HEK293 (cell line): ENCODE measurements around the gene SPRTN.

Experiments used
- CTCF ChIA-PET: fragments of 350-600 bp; formaldehyde crosslinking; extraction: SDS; loops from one replicate; lab custom pipeline; 2021; ENCODE audit warnings: antibody characterized with exemption; lab: Yijun Ruan, JAX
- POLR2A ChIA-PET: fragments of 300-600 bp; formaldehyde crosslinking; extraction: SDS; loops from one replicate; lab custom pipeline; 2020; ENCODE audit warnings: antibody characterized with exemption, inconsistent platforms; lab: Yijun Ruan, JAX
- H3K27ac ChIP-seq: fragments of 200-500 bp; sonication (Bioruptor generic); 2 replicates; pipeline ENCODE4 v1.5.1; 2014; ENCODE audit warnings: low read depth, low read length, control low read depth, inconsistent platforms; ENCODE audit errors: extremely low read depth
- H3K36me3 ChIP-seq, 2 experiments: fragments of 200-500 bp in 1 of 2; sonication (Bioruptor generic) in 1 of 2; 1 replicate in 1 of 2; 2 replicates in 1 of 2; pipeline ENCODE4 v1.5.1; 2014 to 2017; ENCODE audit warnings: inconsistent platforms in 2 of 2, low read length in 2 of 2; ENCODE audit not compliant: control insufficient read depth in 2 of 2, insufficient read depth in 1 of 2
- H3K4me1 ChIP-seq: fragments of 200-500 bp; sonication (Bioruptor generic); 2 replicates; pipeline ENCODE4 v1.5.1; 2014; ENCODE audit warnings: mild to moderate bottlenecking, low read length, inconsistent platforms; ENCODE audit not compliant: control insufficient read depth, insufficient read depth
- H3K4me3 ChIP-seq: 2 replicates; pipeline ENCODE4 v1.5.1; 2011; ENCODE audit warnings: low read depth, mild to moderate bottlenecking, control low read depth, low read length, moderate library complexity
- H3K9me3 ChIP-seq: fragments of 200-500 bp; sonication (Bioruptor generic); 2 replicates; pipeline ENCODE4 v1.5.1; 2014; ENCODE audit warnings: low read depth, low read length, inconsistent platforms; ENCODE audit not compliant: control insufficient read depth, insufficient read depth
- IKZF3 ChIP-seq: fragments of 450-650 bp; IDR thresholded peaks from 2 replicates; pipeline ENCODE4 v1.5.0; 2018; ENCODE audit warnings: missing biosample characterization, mild to moderate bottlenecking, missing genetic modification characterization, moderate library complexity
- SP7 ChIP-seq: fragments of 450-650 bp; formaldehyde crosslinking; IDR thresholded peaks from 2 replicates; pipeline ENCODE4 v1.5.1; 2016; ENCODE audit warnings: missing biosample characterization, missing genetic modification characterization
- TCF7L2 ChIP-seq: IDR thresholded peaks from 2 replicates; pipeline ENCODE4 v1.6.1; 2011; ENCODE audit warnings: low read depth, mild to moderate bottlenecking, inconsistent platforms, low read length, moderate library complexity, borderline replicate concordance
- WT1 ChIP-seq: fragments of 450-650 bp; formaldehyde crosslinking; IDR thresholded peaks from 2 replicates; pipeline ENCODE4 v1.5.1; 2016; ENCODE audit warnings: missing biosample characterization, missing genetic modification characterization
- ZBTB17 ChIP-seq: fragments of 450-650 bp; formaldehyde crosslinking; IDR thresholded peaks from 2 replicates; pipeline ENCODE4 v1.5.1; 2016; ENCODE audit warnings: missing biosample characterization, missing genetic modification characterization
- ZNF10 ChIP-seq: fragments of 450-650 bp; formaldehyde crosslinking; IDR thresholded peaks from 2 replicates; pipeline ENCODE4 v1.5.1; 2017; ENCODE audit warnings: missing biosample characterization, missing genetic modification characterization
- ZNF121 ChIP-seq: fragments of 450-650 bp; formaldehyde crosslinking; IDR thresholded peaks from 2 replicates; pipeline ENCODE4 v1.5.1; 2016; ENCODE audit warnings: missing biosample characterization, missing genetic modification characterization
- ZNF140 ChIP-seq: fragments of 450-650 bp; formaldehyde crosslinking; IDR thresholded peaks from 2 replicates; pipeline ENCODE4 v1.5.1; 2016; ENCODE audit warnings: missing biosample characterization, missing genetic modification characterization
- ZNF169 ChIP-seq: fragments of 450-650 bp; formaldehyde crosslinking; IDR thresholded peaks from 2 replicates; pipeline ENCODE4 v1.5.1; 2016; ENCODE audit warnings: missing biosample characterization, missing genetic modification characterization
- ZNF174 ChIP-seq: fragments of 450-650 bp; formaldehyde crosslinking; IDR thresholded peaks from 2 replicates; pipeline ENCODE4 v1.5.0; 2017; ENCODE audit warnings: missing biosample characterization, mild to moderate bottlenecking, missing genetic modification characterization
- ZNF354C ChIP-seq: fragments of 450-650 bp; formaldehyde crosslinking; IDR thresholded peaks from 2 replicates; pipeline ENCODE4 v1.5.1; 2016; ENCODE audit warnings: missing biosample characterization, missing genetic modification characterization, low read depth, borderline replicate concordance
- ZNF391 ChIP-seq: fragments of 450-650 bp; formaldehyde crosslinking; IDR thresholded peaks from 2 replicates; pipeline ENCODE4 v1.5.1; 2016; ENCODE audit warnings: low read depth, missing biosample characterization, missing genetic modification characterization, borderline replicate concordance
- ZNF561 ChIP-seq: fragments of 450-650 bp; IDR thresholded peaks from 2 replicates; pipeline ENCODE4 v1.5.1; 2018; ENCODE audit warnings: missing biosample characterization, missing genetic modification characterization, borderline replicate concordance
- ZNF600 ChIP-seq: fragments of 450-650 bp; formaldehyde crosslinking; IDR thresholded peaks from 2 replicates; pipeline ENCODE4 v1.5.1; 2016; ENCODE audit warnings: missing biosample characterization, missing genetic modification characterization
- ZNF623 ChIP-seq: fragments of 450-650 bp; formaldehyde crosslinking; IDR thresholded peaks from 2 replicates; pipeline ENCODE4 v1.5.1; 2016; ENCODE audit warnings: missing biosample characterization, missing genetic modification characterization
- ZNF626 ChIP-seq: fragments of 450-650 bp; sonication (Bioruptor Pico); formaldehyde crosslinking; IDR thresholded peaks from 2 replicates; pipeline ENCODE4 v1.5.1; 2018; ENCODE audit warnings: missing biosample characterization, missing genetic modification characterization, inconsistent platforms
- ZNF747 ChIP-seq: fragments of 450-650 bp; formaldehyde crosslinking; IDR thresholded peaks from 2 replicates; pipeline ENCODE4 v1.5.1; 2016; ENCODE audit warnings: missing biosample characterization, missing genetic modification characterization
- ZNF792 ChIP-seq: fragments of 450-650 bp; formaldehyde crosslinking; IDR thresholded peaks from 2 replicates; pipeline ENCODE4 v1.5.1; 2016; ENCODE audit warnings: missing biosample characterization, missing genetic modification characterization
- TF ChIP-seq, protein P1 (sequence below): fragments of 450-650 bp; formaldehyde crosslinking; IDR thresholded peaks from 2 replicates; pipeline ENCODE4 v1.5.1; 2016; ENCODE audit warnings: missing biosample characterization, missing genetic modification characterization, borderline replicate concordance
- TF ChIP-seq, protein P2 (sequence below): fragments of 450-650 bp; formaldehyde crosslinking; IDR thresholded peaks from 2 replicates; pipeline ENCODE4 v1.5.1; 2016; ENCODE audit warnings: missing biosample characterization, missing genetic modification characterization
- TF ChIP-seq, protein P3 (sequence below): fragments of 450-650 bp; formaldehyde crosslinking; IDR thresholded peaks from 2 replicates; pipeline ENCODE4 v1.5.1; 2016; ENCODE audit warnings: missing biosample characterization, missing genetic modification characterization
- TF ChIP-seq, protein P4 (sequence below): fragments of 450-650 bp; formaldehyde crosslinking; IDR thresholded peaks from 2 replicates; pipeline ENCODE4 v1.5.1; 2016; ENCODE audit warnings: missing biosample characterization, missing genetic modification characterization
- TF ChIP-seq, protein P5 (sequence below): fragments of 450-650 bp; formaldehyde crosslinking; IDR thresholded peaks from 2 replicates; pipeline ENCODE4 v1.5.1; 2016; ENCODE audit warnings: missing biosample characterization, missing genetic modification characterization

The SPRTN gene

DNA sequence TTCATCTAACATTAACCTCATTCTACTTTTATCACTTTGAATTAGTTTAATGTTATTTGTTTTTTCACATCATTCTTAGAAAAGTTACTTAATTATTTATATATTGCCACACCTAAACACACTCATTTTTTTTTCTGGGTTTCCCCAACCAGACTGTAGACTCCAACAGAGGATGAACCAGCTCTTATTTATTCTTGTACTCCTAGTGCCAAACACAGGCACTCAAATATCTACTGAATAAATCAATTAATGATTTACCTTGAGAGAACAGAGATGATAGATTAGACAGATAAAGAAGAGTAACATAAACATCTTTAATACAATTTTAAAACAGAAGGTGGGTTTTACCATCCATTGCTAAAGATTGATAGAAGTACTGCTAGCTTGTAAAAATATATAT lies 48.4 kb downstream of the SPRTN start (continued):
- no peak for TF ChIP-seq IKZF3 (tag by site-specific recombination)
- no peak for TF ChIP-seq SP7 (tag by site-specific recombination)
- TF ChIP-seq ZNF169 = no peak

DNA sequence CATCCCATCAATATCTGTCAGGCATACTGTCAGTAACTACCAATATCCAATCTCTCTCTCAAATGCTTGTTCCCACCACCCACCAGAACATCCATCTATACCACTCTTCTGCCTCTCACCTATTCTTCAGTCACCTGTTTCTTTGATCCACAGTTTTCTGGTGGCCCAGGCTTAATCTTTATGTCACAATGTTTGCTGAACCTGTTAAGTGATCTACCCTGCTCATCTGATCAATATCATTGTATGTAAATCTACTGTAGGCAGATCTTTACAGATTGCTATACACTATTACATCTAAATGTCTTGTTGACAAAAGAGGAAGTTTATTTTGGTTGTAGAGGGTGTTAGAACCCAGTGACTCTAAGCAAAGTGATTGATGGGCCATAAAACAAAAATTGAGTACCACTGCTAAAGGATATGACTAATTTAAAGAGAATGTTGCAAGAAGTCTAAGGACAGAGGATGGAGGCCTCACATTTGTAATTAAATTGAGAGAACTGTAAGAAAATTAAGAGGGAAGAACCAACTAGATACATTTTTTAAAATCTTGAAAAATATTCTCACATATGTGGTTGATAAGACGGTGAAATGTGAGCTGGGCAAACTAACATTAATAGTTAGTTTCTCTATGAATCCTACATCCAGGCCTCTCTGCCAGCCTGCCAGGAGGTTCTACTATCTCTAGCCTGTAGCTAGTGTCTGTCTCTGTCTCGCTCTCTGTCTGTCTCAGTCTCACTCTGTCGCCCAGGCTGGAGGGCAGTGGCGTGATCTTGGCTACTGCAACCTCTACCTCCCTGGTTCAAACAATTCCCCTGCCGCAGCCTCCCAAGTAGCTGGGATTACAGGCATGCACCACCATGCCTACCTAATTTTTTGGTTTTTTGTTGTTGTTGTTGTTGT lies 49.9 kb downstream of the SPRTN start:
- Histone ChIP-seq H3K4me3 (no peak overlapping the region), H3K27ac (no peak overlapping the region), H3K36me3 (no peaks in the 10 kb centered on the region; a peak in 1 of 3 replicates), H3K9me3 (no peaks in the 10 kb centered on the region), H3K4me1 (no peaks in the 10 kb centered on the region)
- ChIA-PET CTCF (interaction anchor here (2.1 kb wide), 1 partner anchor 31 kb away, joined by 10 read pairs; no protein-coding TSS in a partner anchor), POLR2A (interaction anchor here (1.0 kb wide), 1 partner anchor 50 kb away, joined by 3 read pairs; the partner anchor contains the start of genes EXOC8 and SPRTN)
- TF ChIP-seq ZNF10 (tag by site-specific recombination) (peak; percentile 44; the same call in 1 of the 2 replicates), ZNF140 (tag by site-specific recombination) (no peak), SP7 (tag by site-specific recombination) (peak; percentile 76), ZNF121 (no peak), ZNF174 (no peak), ZBTB17 (tag by site-specific recombination) (peak; percentile 18; the same call in 1 of the 2 replicates), WT1 (no peak), ZNF747 (tag by site-specific recombination) (no peak), ZNF561 (tag by site-specific recombination) (no peak), ZNF354C (tag by site-specific recombination) (no peak), ZNF600 (tag by site-specific recombination) (no peak), ZNF626 (tag by site-specific recombination) (no peak), TCF7L2 (no peak), ZNF792 (no peak), ZNF623 (tag by site-specific recombination) (no peak), ZNF391 (tag by site-specific recombination) (no peak)
- TF ChIP-seq, protein P1, sequence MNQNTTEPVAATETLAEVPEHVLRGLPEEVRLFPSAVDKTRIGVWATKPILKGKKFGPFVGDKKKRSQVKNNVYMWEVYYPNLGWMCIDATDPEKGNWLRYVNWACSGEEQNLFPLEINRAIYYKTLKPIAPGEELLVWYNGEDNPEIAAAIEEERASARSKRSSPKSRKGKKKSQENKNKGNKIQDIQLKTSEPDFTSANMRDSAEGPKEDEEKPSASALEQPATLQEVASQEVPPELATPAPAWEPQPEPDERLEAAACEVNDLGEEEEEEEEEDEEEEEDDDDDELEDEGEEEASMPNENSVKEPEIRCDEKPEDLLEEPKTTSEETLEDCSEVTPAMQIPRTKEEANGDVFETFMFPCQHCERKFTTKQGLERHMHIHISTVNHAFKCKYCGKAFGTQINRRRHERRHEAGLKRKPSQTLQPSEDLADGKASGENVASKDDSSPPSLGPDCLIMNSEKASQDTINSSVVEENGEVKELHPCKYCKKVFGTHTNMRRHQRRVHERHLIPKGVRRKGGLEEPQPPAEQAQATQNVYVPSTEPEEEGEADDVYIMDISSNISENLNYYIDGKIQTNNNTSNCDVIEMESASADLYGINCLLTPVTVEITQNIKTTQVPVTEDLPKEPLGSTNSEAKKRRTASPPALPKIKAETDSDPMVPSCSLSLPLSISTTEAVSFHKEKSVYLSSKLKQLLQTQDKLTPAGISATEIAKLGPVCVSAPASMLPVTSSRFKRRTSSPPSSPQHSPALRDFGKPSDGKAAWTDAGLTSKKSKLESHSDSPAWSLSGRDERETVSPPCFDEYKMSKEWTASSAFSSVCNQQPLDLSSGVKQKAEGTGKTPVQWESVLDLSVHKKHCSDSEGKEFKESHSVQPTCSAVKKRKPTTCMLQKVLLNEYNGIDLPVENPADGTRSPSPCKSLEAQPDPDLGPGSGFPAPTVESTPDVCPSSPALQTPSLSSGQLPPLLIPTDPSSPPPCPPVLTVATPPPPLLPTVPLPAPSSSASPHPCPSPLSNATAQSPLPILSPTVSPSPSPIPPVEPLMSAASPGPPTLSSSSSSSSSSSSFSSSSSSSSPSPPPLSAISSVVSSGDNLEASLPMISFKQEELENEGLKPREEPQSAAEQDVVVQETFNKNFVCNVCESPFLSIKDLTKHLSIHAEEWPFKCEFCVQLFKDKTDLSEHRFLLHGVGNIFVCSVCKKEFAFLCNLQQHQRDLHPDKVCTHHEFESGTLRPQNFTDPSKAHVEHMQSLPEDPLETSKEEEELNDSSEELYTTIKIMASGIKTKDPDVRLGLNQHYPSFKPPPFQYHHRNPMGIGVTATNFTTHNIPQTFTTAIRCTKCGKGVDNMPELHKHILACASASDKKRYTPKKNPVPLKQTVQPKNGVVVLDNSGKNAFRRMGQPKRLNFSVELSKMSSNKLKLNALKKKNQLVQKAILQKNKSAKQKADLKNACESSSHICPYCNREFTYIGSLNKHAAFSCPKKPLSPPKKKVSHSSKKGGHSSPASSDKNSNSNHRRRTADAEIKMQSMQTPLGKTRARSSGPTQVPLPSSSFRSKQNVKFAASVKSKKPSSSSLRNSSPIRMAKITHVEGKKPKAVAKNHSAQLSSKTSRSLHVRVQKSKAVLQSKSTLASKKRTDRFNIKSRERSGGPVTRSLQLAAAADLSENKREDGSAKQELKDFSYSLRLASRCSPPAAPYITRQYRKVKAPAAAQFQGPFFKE (tag by site-specific recombination) = no peak
- TF ChIP-seq, protein P2, sequence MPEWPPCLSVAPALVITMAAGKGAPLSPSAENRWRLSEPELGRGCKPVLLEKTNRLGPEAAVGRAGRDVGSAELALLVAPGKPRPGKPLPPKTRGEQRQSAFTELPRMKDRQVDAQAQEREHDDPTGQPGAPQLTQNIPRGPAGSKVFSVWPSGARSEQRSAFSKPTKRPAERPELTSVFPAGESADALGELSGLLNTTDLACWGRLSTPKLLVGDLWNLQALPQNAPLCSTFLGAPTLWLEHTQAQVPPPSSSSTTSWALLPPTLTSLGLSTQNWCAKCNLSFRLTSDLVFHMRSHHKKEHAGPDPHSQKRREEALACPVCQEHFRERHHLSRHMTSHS = no peak
- TF ChIP-seq, protein P3, sequence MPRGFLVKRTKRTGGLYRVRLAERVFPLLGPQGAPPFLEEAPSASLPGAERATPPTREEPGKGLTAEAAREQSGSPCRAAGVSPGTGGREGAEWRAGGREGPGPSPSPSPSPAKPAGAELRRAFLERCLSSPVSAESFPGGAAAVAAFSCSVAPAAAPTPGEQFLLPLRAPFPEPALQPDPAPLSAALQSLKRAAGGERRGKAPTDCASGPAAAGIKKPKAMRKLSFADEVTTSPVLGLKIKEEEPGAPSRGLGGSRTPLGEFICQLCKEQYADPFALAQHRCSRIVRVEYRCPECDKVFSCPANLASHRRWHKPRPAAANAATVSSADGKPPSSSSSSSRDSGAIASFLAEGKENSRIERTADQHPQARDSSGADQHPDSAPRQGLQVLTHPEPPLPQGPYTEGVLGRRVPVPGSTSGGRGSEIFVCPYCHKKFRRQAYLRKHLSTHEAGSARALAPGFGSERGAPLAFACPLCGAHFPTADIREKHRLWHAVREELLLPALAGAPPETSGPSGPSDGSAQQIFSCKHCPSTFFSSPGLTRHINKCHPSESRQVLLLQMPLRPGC (tag by site-specific recombination) = 0 out of 2 replicates have a peak, but pooled peaks have one; percentile 38
- TF ChIP-seq, protein P4, sequence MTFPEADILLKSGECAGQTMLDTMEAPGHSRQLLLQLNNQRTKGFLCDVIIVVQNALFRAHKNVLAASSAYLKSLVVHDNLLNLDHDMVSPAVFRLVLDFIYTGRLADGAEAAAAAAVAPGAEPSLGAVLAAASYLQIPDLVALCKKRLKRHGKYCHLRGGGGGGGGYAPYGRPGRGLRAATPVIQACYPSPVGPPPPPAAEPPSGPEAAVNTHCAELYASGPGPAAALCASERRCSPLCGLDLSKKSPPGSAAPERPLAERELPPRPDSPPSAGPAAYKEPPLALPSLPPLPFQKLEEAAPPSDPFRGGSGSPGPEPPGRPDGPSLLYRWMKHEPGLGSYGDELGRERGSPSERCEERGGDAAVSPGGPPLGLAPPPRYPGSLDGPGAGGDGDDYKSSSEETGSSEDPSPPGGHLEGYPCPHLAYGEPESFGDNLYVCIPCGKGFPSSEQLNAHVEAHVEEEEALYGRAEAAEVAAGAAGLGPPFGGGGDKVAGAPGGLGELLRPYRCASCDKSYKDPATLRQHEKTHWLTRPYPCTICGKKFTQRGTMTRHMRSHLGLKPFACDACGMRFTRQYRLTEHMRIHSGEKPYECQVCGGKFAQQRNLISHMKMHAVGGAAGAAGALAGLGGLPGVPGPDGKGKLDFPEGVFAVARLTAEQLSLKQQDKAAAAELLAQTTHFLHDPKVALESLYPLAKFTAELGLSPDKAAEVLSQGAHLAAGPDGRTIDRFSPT (tag by site-specific recombination) = 0 out of 2 replicates have a peak, but pooled peaks have one; percentile 28
- TF ChIP-seq, protein P5, sequence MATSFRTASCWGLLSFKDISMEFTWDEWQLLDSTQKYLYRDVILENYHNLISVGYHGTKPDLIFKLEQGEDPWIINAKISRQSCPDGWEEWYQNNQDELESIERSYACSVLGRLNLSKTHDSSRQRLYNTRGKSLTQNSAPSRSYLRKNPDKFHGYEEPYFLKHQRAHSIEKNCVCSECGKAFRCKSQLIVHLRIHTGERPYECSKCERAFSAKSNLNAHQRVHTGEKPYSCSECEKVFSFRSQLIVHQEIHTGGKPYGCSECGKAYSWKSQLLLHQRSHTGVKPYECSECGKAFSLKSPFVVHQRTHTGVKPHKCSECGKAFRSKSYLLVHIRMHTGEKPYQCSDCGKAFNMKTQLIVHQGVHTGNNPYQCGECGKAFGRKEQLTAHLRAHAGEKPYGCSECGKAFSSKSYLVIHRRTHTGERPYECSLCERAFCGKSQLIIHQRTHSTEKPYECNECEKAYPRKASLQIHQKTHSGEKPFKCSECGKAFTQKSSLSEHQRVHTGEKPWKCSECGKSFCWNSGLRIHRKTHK (tag by site-specific recombination) = no peak
